Panc1 (cell line): ENCODE results near the gene ALDOC. TPM values are rescaled to one million over a fixed set of nuclear protein-coding genes. Genes with fewer than 3 reads are reported as not detected.

Experiments
- ATAC-seq: fragments of 200-7000 bp; cut with Tn5 transposase; 2 replicates; pipeline ENCODE4 v1.9.1; 2020; ENCODE audit warnings: mild to moderate bottlenecking, moderate library complexity
- BruUV-seq: library from RNA; stranded (reverse); fragments of 400-500 nt; replicated peaks from 2 replicates; lab custom pipeline; 2021; lab: Mats Ljungman, UMichigan
- CTCF ChIA-PET: fragments of 300-600 bp; sonication (Branson Sonifier 250); formaldehyde crosslinking; loops from one replicate; lab custom pipeline; 2022; ENCODE audit warnings: antibody characterized with exemption; lab: Charles Lee
- POLR2A ChIA-PET: fragments of 300-600 bp; sonication (Branson Sonifier 250); formaldehyde crosslinking; loops from one replicate; lab custom pipeline; 2022; ENCODE audit warnings: antibody characterized with exemption; lab: Charles Lee
- DNase-seq: peaks from one replicate; pipeline ENCODE4 v3.0.0-alpha.2; 2010; ENCODE audit warnings: low read depth, low spot score
- H3K27ac ChIP-seq: 2 replicates; pipeline ENCODE4 v1.5.1; 2011; ENCODE audit warnings: mild to moderate bottlenecking, low read length, inconsistent platforms
- H3K27me3 ChIP-seq: fragments of 200-500 bp; sonication (Bioruptor generic); 2 replicates; pipeline ENCODE4 v1.6.0; 2014; ENCODE audit warnings: low read length, inconsistent platforms; ENCODE audit not compliant: control insufficient read depth, insufficient read depth
- H3K36me3 ChIP-seq: fragments of 200-500 bp; sonication (Bioruptor generic); 2 replicates; pipeline ENCODE4 v1.5.1; 2014; ENCODE audit warnings: inconsistent platforms, mild to moderate bottlenecking, low read length, moderate library complexity; ENCODE audit not compliant: control insufficient read depth, insufficient read depth
- H3K4me1 ChIP-seq: 2 replicates; pipeline ENCODE4 v1.5.1; 2011; ENCODE audit warnings: inconsistent platforms, mild to moderate bottlenecking, low read length, moderate library complexity; ENCODE audit not compliant: control insufficient read depth, insufficient read depth
- H3K4me3 ChIP-seq, 2 experiments: 2 replicates each; pipeline ENCODE4 v1.5.1; 2011 to 2012; ENCODE audit warnings: low read depth in 2 of 2, low read length in 2 of 2, mild to moderate bottlenecking in 2 of 2, inconsistent platforms in 1 of 2, moderate library complexity in 1 of 2
- H3K9me3 ChIP-seq: fragments of 200-500 bp; sonication (Bioruptor generic); 2 replicates; pipeline ENCODE4 v1.5.1; 2014; ENCODE audit warnings: low read depth, mild to moderate bottlenecking, inconsistent platforms, low read length, moderate library complexity; ENCODE audit not compliant: control insufficient read depth, insufficient read depth
- CTCF ChIP-seq: fragments of 450-650 bp; IDR thresholded peaks from 2 replicates; pipeline ENCODE4 v1.5.1; 2017; ENCODE audit warnings: mild to moderate bottlenecking
- POLR2AphosphoS5 ChIP-seq: IDR thresholded peaks from 2 replicates; pipeline ENCODE4 v1.6.1; 2012; ENCODE audit warnings: mild to moderate bottlenecking, low read depth, low read length, moderate library complexity
- REST ChIP-seq, 2 experiments: IDR thresholded peaks; 2 replicates each; pipeline ENCODE4 v1.6.1; 2011 to 2012; ENCODE audit warnings: low read depth in 2 of 2, control low read depth in 1 of 2, low read length in 1 of 2, mild to moderate bottlenecking in 1 of 2, moderate library complexity in 1 of 2; ENCODE audit not compliant: insufficient read depth in 1 of 2
- SIN3A ChIP-seq: IDR thresholded peaks from 2 replicates; pipeline ENCODE4 v1.6.1; 2012; ENCODE audit warnings: low read depth, mild to moderate bottlenecking, low read length, moderate library complexity, borderline replicate concordance; ENCODE audit not compliant: insufficient read depth
- TCF7L2 ChIP-seq: IDR thresholded peaks from 2 replicates; pipeline ENCODE4 v1.6.1; 2011; ENCODE audit warnings: mild to moderate bottlenecking, low read depth, low read length, inconsistent platforms
- in situ Hi-C: cut with HindIII; loops from 2 replicates; pipeline ENCODE4 v1.10.0; 2016; ENCODE audit warnings: low sequenced_read_pairs, low pct_unique_long_range_greater_than_20kb
- intact Hi-C: fragments of 100-400 bp; cut with micrococcal nuclease; formaldehyde crosslinking; loops from one replicate; pipeline ENCODE4 v1.10.0; 2022; ENCODE audit not compliant: unreplicated experiment
- total RNA-seq: library from RNA; stranded (reverse); gene quantifications from one replicate; pipeline ENCODE4 v1.2.1, GENCODE V29; 2021; ENCODE audit not compliant: unreplicated experiment

ALDOC gene
- total RNA-seq, 1 experiment from 2014 or later: 13.4 TPM

DNA sequence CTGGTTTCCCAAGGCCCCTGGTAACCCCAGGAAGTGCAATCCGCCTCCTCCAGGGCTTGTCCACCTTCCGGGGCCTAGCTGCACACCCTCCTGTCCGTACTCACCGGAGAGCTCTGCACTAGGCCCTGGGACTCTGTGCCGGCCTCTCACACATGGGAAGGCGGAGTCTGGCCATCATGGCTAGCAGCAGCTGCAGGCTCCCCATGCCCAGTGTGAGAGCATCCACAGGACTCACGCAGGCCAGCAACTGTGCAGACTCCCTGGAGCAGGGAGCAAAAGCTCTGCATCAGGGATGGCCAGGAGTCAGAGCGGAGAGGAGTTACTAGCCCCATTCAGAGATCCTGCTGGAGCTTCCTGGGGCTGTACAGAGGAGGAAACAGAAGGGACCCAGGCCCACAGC is 50.3 kb downstream of the ALDOC start:
- POLR2A ChIA-PET: interaction anchor here (0.5 kb wide), 1 partner anchor 157 kb away, joined by 4 read pairs; the partner anchor contains the start of gene VTN
- no peaks in the 10 kb centered on the region; the same call in 1 of the 2 replicates for H3K27me3 ChIP-seq
- ATAC-seq (no peak; the same call in 1 of the 2 replicates), DNase-seq (no peak)
- in situ Hi-C loops (no loop called here), intact Hi-C loops (no loop called here)
- TF ChIP-seq REST (IDR thresholded peaks at IDR 0.05; ENCODE audit: insufficient read depth in 1 of 2, low read depth in 2 of 2, low read length in 1 of 2): no peak
- no peak for TF ChIP-seq POLR2AphosphoS5
- TF ChIP-seq TCF7L2: no peak
- no peak for TF ChIP-seq SIN3A
- no peak for TF ChIP-seq CTCF
- H3K27ac ChIP-seq: no peak overlapping the region
- BruUV-seq: no TSS peak
- no peaks in the 10 kb centered on the region for H3K36me3 ChIP-seq
- no peaks in the 10 kb centered on the region for H3K9me3 ChIP-seq
- H3K4me3 ChIP-seq: no peak overlapping the region
- CTCF ChIA-PET: interaction anchor here (0.9 kb wide), 1 partner anchor 15 kb away, joined by 8 read pairs; no protein-coding TSS in a partner anchor
- no peaks in the 10 kb centered on the region for H3K4me1 ChIP-seq

GRCh38 chr17:28524476-28525424 is 51.9 kb downstream of the ALDOC start:
- DNase-seq: no peak
- Histone ChIP-seq H3K4me1 (no peaks in the 10 kb centered on the region), H3K36me3 (no peaks in the 10 kb centered on the region), H3K27me3 (no peaks in the 10 kb centered on the region), H3K27ac (no peak overlapping the region), H3K9me3 (no peaks in the 10 kb centered on the region), H3K4me3 (no peak overlapping the region)
- BruUV-seq: no TSS peak
- intact Hi-C loops (no loop called here), in situ Hi-C loops (no loop called here)
- TF ChIP-seq SIN3A (no peak), REST (IDR thresholded peaks at IDR 0.05; ENCODE audit: insufficient read depth in 1 of 2, low read depth in 2 of 2, low read length in 1 of 2) (no peak), POLR2AphosphoS5 (no peak), CTCF (no peak), TCF7L2 (no peak)
- no peak for ATAC-seq
- CTCF ChIA-PET: no interaction called here
- POLR2A ChIA-PET: interaction anchor here (0.6 kb wide), 1 partner anchor 194 kb away, joined by 3 read pairs; no protein-coding TSS in a partner anchor
